ENCODE results near the gene APOBEC3B.
A peak's percentile ranks its signal among the peaks of the same experiment; 100 is the strongest.
"Not testable (repeated sequence)": the region's sequence is repeated elsewhere in the genome, so short reads cannot be mapped to it uniquely, and the experiment has no call there.

APOBEC3B gene

DNA sequence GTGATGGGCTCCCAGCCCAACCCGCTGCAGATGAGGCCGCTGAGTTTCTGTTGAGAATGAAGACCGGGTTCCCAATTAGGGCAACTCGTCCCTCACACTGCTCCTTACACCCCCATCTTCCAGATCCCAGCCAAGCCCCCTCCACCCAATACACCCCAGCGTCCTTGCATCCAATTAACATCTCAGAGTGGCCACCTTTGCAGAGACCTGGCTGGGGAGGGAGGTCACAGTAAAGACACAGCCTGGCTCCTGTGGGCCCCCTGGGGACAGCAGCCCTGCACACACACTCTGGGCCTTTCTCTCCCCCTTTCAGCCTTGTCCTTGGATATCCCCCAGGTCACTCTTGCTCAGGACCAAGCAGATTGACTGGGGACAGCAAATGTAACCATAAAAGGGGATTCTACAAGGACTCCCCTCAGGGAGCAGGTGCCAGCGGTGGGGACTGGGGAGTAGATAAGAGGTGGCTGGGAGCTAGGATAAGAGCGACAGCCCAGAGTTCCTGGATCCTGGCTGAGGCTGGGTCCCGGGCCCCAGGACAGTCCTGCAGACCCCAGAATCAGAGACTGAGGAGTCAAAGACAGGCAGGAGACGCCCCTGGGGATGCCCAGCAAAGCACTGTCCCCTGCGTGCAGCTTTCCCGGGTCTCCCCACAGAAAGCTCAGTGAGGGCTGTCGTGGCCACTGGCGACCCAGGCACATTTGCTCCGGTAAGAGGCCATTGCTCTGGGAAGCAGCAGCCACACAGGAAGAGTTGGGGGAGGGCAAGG is 16.4 kb upstream of the APOBEC3B start:
- DNase-seq (ENCODE audit: low read depth in 1 of 2, low spot score in 1 of 2): no peak

DNA sequence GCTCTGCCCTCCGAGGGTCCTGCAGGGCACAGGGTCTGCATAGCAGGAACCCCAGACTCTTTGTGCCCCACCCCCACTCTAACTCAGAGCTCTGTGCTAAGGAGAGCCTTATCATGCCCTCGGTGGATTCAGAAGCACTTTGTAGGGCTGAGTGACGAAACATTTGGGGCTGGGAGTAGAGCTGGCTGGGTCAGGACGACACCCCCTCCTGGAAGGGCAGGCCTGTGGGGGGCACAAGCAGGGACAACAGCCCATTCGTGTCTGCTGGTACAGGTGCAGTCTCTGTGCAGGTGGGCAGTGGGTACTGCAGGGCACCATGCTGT is 15.8 kb upstream of the APOBEC3B start:
- no peak for DNase-seq (ENCODE audit: low read depth in 1 of 2, low spot score in 1 of 2)

DNA sequence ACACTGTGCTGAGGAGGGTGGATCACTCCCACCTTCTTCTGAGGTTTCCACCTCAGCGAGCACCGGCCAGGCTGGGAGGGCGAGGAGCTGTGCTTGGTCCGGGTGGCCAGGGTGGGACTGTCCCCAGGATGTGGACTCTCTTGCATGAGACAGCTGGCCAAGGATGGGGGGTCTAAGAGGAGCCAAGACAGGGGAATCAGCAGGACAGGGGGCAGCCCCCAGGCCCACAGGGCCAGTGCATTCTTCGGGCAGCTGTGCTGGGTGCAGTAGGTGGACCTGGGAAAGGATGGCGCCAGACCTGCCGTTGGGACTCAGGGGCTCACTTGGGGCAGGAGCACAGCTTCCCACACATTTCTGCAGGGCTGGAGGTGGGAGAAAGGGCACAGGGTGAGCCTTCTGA is 15.2 kb upstream of the APOBEC3B start:
- DNase-seq (ENCODE audit: low read depth in 1 of 2, low spot score in 1 of 2): no peak

DNA sequence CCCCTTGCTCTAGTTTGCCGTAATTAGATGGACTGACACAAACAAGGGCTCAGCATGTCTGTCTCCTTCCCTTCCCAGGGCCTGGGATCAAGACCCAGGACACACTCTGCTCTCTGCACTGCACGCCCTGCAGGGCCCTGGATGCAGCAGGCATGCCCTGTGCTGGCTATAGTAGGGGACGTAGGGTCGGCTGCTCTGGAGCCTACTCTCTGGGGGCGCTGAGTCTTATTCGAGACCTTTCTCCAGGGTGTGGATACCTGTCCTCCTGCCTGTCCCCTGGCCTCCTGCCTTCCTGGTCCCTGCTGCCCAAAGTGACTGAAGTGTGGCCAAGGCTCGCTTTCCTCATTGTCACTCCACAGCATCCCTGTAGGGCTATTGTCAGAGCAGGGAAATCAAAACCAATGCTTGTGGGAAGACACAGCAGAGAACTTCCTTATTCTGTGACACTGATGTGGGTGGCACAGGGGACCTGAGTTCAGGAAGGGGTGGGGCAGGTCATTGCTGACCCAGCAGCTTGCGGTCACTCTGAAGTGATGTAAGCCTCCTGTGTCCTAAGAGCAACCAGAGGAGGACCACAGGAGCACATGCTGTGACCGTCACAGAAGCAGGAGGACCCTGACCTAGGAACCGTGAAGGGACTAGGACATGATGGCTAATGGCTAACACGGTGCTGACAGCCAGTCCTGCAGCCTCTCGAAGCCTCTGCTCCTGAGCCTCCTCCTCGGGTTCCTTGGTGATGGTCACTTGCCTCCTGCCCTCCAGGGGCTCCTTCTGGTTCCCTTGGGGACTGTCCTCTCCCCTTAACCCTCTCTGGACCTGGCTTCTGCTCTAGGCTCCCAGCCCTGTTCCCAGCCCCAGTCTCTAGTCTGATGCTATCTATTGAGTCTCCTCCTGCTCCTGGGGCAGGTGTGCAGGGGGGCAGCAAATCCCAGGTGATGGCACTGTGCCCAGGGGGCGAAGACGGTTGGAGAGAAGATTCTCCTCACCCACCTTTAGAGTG is 14.4 kb upstream of the APOBEC3B start:
- no peak for DNase-seq (ENCODE audit: low read depth in 1 of 2, low spot score in 1 of 2)

DNA sequence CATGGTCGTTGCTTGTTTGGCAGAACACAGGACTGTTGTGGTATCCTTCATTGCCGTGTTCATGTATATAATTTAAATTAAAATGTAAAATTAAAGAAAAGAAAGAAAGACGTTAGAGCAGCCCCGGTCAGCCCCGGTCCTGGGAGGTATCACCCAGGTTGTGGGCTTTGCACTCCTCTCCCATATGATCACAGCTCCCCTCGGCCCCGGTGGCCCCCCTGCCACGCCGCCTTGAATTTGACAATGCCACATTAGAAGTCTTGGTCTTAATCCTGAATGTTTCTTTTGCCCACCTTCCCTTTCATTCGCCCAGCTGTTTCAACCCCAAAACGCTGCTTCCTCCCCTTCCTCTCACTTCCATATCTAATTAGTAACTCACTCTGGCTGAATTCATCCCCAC is 13.3 kb upstream of the APOBEC3B start:
- no peak for DNase-seq (ENCODE audit: low read depth in 1 of 2, low spot score in 1 of 2)

DNA sequence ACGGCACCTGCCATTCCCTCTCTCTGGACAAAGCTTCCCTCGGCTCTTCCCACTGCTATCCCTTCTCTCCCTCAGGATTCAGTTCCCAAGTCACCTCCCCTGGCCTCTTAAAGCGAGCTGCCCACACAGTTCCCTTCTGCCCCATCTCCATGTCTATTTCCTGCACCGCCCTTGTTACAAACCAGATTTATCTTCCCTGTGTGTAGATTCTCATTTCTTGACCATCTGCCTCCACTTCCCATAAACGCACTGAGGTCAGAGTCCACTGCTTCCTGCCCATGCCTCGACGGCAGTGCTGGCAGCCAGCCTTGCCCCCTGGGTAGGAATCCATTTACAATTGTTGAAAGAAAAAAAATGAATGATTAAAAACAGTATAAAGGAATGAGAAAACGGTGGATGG is 11.6 kb upstream of the APOBEC3B start:
- no peak for DNase-seq (ENCODE audit: low read depth in 1 of 2, low spot score in 1 of 2)

DNA sequence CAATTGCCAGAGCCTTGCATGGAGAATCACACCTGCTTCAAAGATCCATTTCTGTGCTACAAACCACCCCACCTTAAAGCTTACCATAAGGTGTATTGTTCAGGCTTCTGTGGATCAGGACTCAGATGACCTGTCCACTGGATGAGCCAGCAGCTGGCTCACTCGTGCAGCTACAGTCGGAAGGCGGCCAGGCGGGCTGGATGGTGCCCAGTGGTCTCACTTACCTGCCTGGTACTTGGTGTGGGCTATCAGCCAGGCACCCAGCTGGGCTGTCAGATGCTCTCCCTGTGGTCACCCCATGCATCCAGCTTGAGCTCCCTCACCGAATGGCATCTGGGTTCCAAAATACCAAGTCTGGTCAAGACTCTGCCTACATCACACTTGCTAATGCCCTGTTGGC is 10.9 kb upstream of the APOBEC3B start:
- DNase-seq (ENCODE audit: low read depth in 1 of 2, low spot score in 1 of 2): no peak

DNA sequence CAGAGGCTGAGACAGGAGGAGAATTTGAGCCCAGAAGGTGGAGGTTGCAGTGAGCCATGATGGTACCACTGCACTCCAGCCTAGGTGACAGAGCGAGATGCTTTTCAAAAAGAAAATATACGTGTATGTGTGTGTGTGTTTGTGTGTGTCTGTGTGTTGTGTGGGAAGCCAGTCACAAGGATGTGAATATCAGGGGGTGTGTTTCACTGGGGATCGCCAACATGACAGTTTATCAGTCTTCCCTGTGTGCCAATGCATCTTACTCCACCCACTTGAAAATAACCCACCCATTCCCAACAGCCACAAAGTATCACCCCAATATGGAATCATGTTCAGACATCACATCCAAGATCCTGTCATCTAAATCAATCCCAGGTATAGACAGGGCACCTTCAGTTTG is 10.4 kb upstream of the APOBEC3B start:
- DNase-seq (ENCODE audit: low read depth in 1 of 2, low spot score in 1 of 2): no peak

DNA sequence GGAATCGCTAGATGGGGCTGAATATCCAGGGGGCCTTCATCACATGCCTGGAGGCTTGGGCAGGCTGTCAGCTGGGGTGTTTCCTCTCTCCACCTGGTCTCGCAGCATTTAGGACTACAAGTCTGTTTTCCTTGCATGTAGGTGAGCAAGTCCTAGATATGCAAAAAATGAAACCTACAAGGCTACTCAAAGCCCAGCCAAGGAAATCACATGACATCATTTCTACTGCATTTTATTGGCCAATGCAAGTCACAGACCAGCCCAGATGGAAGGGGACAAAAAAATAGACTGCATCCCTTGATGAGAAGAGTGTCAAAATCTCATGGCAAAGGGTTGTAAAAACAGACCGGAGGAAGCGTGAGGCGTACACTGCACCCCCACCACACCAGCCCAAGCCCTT is 9.6 kb upstream of the APOBEC3B start:
- no peak for DNase-seq (ENCODE audit: low read depth in 1 of 2, low spot score in 1 of 2)

DNA sequence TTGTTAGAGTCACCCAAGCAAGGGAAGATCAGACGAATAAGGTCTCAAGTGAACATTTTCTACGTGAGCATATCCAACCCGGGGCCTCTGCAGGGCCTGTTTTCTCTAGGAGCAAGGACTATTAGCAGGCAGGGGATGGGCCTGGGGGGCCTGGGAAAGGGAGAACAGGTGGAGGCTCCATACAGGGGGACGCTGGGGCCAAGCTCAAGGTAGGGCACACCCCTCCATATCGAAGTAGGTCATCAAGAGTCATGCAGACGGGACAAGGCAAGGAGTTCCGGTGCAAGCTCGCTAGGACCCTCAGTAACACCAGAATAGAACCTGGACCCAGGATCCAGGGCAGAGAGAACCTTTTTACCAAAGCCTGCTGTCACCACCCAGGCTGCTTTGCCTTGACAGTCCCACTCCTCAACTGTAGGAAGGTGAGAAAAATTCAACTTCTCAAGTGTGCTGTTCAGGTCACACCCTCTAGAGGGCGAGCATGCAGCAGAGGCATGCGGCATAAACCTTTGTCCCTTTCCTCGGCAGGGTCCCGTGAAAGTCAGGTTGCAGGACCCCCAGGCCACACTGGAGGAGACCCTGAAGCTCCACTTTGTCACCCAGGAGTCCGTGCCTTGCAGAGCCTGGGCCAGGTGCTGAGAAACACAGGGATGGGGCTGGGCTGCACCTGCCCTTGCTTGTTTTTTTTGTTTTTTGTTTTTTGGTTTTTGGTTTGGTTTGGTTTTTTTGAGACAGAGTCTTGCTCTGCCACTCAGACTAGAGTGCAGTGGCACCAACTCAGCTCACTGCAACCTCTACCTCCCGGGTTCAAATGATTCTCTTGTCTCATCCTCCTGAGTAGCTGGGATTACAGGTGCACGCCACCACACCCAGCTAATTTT is 8.6 kb upstream of the APOBEC3B start:
- peak in 1 of 2 donors; percentile 34 for DNase-seq (ENCODE audit: low read depth in 1 of 2, low spot score in 1 of 2)

DNA sequence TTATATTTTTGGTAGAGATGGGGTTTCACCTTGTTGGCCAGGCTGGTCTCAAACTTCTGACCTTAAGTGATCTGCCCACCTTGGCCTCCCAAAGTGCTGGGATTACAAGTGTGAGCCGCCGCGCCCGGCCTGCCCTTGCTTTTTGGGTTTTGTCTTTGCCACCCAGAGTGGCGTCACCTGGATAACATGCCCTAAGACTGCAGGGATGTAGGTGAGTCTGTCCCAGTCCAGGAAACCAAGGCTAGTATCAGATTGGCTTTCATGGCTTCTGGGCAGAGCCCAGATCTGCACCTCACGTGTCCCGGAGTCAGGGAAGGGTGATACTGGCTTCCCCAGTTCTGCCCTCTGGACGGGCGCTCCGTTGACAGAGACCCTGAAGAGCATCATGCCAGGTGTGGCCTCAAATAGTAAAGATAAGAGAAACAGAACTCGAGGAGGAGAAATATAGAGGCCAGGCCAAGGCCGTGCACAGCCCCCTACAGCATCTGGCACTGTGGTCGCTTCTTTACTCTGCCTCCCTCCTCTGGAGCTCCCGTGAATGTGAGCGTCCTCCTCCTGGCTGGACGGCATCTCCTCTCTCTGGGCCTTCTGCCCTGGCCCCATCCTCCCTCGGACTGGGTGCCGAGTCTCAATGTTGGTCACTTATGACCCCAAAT is 7.8 kb upstream of the APOBEC3B start:
- no peak for DNase-seq (ENCODE audit: low read depth in 1 of 2, low spot score in 1 of 2)

DNA sequence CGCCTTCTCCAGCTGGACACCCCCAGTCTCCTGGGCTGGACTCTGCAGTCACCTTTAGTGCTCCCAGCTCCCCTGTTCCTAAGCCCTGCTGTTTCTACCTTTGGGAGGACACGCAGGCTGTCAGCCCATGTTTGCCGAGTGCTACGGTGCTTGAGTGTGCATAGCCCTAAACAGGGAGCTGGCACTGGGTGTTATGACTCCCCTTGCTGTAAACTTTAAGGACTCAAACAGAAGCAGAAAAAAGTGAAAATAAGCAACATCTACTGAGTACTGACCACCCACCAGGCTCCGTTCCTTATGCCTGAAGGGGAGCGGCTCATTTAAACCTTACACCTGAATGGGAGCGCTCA is 7.3 kb upstream of the APOBEC3B start:
- DNase-seq (ENCODE audit: low read depth in 1 of 2, low spot score in 1 of 2): no peak

DNA sequence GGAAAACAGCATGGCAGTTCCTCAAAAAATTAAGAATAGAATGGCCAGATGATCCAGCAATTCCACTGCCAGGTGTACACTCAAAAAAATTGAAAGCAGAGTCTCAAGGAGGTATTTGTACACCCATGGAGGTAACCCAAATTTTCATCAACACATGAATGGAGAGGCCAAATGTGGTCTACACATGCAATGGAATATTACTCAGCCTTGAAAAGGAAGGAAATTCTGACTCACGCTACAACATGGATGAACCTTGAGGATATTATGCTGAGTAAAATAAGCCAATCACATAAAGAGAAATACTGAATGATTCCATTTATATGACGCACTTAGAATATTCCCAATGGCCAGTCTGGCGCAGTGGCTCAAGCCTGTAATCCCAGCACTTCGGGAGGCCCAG is 4.9 kb upstream of the APOBEC3B start:
- not testable (repeated sequence) for DNase-seq (ENCODE audit: low read depth in 1 of 2, low spot score in 1 of 2)

DNA sequence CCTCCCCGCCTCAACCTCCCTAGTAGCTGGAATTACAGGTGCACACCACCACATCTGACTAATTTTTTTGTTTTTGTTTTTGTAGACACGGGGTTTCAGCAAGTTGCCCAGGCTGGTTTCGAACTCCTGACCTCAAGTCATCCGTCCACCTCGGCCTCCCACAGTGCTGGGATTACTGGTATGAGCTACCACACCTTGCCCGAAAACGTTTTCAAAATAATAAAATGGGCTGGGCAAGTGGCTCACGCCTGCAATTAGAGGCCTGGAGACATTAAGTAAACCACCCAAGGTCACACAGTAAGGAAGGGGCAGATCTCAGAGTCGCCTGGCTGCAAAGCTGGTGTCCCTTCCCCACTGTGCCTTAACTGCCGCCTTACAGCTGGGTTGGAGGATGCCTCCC is 1.6 kb upstream of the APOBEC3B start:
- DNase-seq (ENCODE audit: low read depth in 1 of 2, low spot score in 1 of 2): not testable (repeated sequence)

DNA sequence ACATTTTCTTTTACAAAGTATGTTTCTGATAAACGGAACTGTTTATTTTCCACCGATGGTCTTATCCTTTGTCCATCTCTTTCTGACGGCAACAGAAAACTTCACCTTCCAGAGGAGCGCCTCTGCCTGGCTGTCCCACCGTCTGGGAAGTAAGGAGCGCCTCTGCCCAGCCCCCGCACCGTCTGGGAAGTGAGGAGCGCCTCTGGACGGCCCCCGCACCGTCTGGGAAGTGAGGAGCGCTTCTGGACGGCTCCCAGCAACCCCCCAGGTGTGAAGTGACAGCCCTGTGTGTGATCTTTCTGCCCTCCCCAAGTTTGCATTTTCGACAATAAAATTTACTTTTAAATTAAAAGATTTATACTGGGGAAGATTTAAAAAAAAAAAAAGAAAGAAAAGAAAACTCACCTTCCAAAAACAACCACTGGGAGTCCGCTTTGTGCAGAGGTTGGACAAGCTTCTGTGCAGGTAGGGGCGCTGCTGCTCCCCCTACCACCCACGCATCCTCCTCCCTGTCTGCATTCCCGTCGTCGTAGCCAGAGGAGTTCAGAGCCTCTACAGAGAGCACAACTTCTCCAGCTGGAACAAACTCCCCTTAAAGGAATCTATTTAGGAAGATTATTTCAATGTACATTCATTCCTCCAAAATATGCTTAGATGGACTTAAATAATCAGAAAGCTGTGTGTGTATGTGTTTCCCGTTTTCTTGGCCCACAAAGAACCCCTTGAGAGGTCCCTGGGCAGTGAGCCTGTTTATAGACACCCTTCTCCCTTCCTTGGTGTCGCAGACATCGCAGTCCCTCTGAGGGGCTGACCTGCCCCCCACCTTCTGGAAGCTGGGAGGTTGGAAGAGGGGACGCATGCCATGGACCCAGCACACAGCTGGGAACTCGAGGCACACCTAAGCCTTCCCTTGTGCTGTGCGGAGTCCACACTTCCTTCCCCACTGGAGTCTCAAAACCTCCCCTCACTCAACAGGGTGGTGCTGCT is 849 bp upstream of the APOBEC3B start:
- no peak for DNase-seq (ENCODE audit: low read depth in 1 of 2, low spot score in 1 of 2)

DNA sequence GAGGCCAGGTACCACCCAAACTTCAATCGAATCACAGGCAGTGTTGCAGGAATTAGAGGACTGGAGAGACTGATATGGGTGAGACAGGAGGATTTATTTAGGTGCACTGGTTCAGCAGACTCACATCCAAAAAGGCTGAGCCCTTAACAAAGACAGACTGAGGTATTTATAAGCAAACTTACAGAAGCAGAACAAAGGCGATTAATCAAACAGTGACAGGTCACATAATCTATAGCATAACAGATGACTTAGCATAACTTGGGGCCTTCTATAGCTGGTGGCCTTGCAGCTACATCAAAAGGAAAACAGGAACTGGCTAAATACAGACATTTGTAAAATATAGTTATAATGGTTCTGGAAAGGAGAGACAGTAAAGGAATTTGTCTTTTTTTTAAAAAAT is 2.1 kb downstream of the APOBEC3B start:
- no peak for DNase-seq (ENCODE audit: low read depth in 1 of 2, low spot score in 1 of 2)

DNA sequence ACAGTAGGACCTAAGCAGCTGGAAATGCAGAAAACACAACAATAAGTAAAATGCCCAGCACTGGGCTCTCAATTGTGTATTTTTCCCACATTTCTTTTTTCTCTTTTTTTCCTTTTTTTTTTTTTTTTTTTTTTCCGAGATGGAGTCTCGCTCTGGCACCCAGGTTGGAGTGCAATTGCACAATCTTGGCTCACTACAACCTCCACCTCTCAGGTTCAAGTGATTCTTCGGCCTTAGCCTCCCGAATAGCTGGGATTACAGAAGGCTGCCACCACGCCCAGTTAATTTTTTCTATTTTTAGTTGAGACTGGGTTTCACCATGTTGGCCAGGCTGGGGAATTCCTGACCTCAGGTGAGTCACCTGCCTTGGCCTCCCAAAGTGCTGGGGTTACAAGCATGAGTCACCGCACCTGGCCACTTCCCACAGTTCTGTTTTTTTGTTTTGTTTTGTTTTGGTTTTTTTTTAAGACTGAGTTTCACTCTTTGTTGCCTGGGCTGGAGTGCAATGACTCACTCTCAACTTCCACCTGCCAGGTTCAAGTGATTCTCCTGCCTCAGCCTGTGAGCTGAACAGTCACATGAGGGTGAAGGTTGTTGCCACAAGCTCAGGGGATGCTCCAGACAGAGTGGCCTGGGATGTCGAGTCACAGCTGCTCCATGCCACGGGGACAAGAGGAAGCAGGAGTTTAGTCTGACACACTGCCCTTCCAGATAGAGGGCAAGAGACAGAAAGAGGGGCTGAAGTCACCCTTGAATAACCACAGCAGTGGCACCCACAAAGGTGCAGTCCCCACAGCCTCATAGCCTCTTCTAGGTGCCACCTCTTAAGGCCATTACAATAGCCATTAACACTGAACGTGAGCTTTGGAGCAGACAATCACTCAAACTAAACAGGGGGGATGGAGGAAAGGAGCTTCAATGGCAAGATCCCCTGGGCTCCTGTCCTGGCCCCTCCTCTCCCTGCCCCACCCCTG is 2.9 kb downstream of the APOBEC3B start:
- DNase-seq (ENCODE audit: low read depth in 1 of 2, low spot score in 1 of 2): peak; percentile 33 to 83

DNA sequence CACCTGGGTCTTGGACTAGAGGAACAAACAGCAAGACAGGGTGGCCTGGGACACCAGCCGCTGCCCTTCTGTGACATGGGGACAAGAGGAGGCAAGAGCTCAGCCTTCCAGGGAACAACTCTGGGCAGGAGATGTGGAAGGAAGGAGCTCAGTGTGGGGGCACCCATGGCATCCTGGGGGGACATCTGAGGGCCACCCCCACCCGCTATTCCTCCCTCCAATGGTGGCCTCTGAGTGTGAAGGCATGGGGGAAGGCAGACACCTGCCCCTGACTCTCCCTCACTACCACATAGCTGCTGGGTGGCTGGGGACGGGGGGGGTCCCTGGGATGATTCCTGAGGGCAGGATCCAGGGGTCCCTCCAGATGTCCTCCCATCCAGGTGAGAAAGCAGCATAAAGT is 4.5 kb downstream of the APOBEC3B start:
- no peak for DNase-seq (ENCODE audit: low read depth in 1 of 2, low spot score in 1 of 2)

Measured in activated CD4-positive, alpha-beta T cell treated with anti-CD3 and anti-CD28 coated beads, Interleukin-2, amount 50 U/mL, for 24 hours (primary cell).